Measurements from ENCODE around the gene ANAPC13.

ANAPC13 gene

GRCh38 chr3:134473868-134474546, 11.8 kb downstream of the ANAPC13 start:
- Histone ChIP-seq H3K4me3 (replicated peaks; ENCODE audit: low read depth, low read length) (no peak overlapping the region), H3K27me3 (replicated peaks; ENCODE audit: control insufficient read depth, insufficient read depth, low read length) (no peaks in the 10 kb centered on the region), H3K36me3 (ENCODE audit: control insufficient read depth, insufficient read depth, low read length) (peaks cover 10% of the 10 kb centered on the region)
- TF ChIP-seq CTCF (IDR thresholded peaks at IDR 0.05; ENCODE audit: insufficient read depth, low read length, poor library complexity, severe bottlenecking): peak; percentile 65
- DNase-seq (ENCODE audit: extremely low read depth, insufficient read length): no peak

GRCh38 chr3:134472831-134473230, 13.0 kb downstream of the ANAPC13 start:
- TF ChIP-seq CTCF (IDR thresholded peaks at IDR 0.05; ENCODE audit: insufficient read depth, low read length, poor library complexity, severe bottlenecking): no peak
- peaks cover 8% of the 10 kb centered on the region for H3K36me3 ChIP-seq (ENCODE audit: control insufficient read depth, insufficient read depth, low read length)
- no peaks in the 10 kb centered on the region for H3K27me3 ChIP-seq (replicated peaks; ENCODE audit: control insufficient read depth, insufficient read depth, low read length)
- DNase-seq (ENCODE audit: extremely low read depth, insufficient read length): no peak
- no peak overlapping the region for H3K4me3 ChIP-seq (replicated peaks; ENCODE audit: low read depth, low read length)

GRCh38 chr3:134471521-134472193, 14.1 kb downstream of the ANAPC13 start:
- H3K36me3 ChIP-seq (ENCODE audit: control insufficient read depth, insufficient read depth, low read length): peaks cover 5% of the 10 kb centered on the region
- no peaks in the 10 kb centered on the region for H3K27me3 ChIP-seq (replicated peaks; ENCODE audit: control insufficient read depth, insufficient read depth, low read length)
- no peak for DNase-seq (ENCODE audit: extremely low read depth, insufficient read length)
- H3K4me3 ChIP-seq (replicated peaks; ENCODE audit: low read depth, low read length): no peak overlapping the region
- no peak for TF ChIP-seq CTCF (IDR thresholded peaks at IDR 0.05; ENCODE audit: insufficient read depth, low read length, poor library complexity, severe bottlenecking)

- TF ChIP-seq CTCF (IDR thresholded peaks at IDR 0.05; ENCODE audit: insufficient read depth, low read length, poor library complexity, severe bottlenecking): no peak
- H3K27me3 ChIP-seq (replicated peaks; ENCODE audit: control insufficient read depth, insufficient read depth, low read length): no peaks in the 10 kb centered on the region
- no peak for DNase-seq (ENCODE audit: extremely low read depth, insufficient read length)
- no peak overlapping the region for H3K4me3 ChIP-seq (replicated peaks; ENCODE audit: low read depth, low read length)
- no peaks in the 10 kb centered on the region for H3K36me3 ChIP-seq (ENCODE audit: control insufficient read depth, insufficient read depth, low read length)
Observed at GRCh38 chr3:134468519-134468918, 17.3 kb downstream of the ANAPC13 start.

GRCh38 chr3:134466331-134466730, 19.5 kb downstream of the ANAPC13 start:
- Histone ChIP-seq H3K27me3 (replicated peaks; ENCODE audit: control insufficient read depth, insufficient read depth, low read length) (no peaks in the 10 kb centered on the region), H3K4me3 (replicated peaks; ENCODE audit: low read depth, low read length) (no peak overlapping the region), H3K36me3 (ENCODE audit: control insufficient read depth, insufficient read depth, low read length) (no peaks in the 10 kb centered on the region)
- no peak for DNase-seq (ENCODE audit: extremely low read depth, insufficient read length)
- no peak for TF ChIP-seq CTCF (IDR thresholded peaks at IDR 0.05; ENCODE audit: insufficient read depth, low read length, poor library complexity, severe bottlenecking)
